Spleen (tissue), 7 donors: ENCODE results near the gene ABHD12.

Source experiments
- POLR2A ChIP-seq, 3 donors: fragments of 450-650 bp; IDR thresholded peaks; one replicate each; pipeline ENCODE4 v1.5.1; 2017; ENCODE audit warnings: antibody characterized with exemption in 3 of 3, mild to moderate bottlenecking in 1 of 3
- TF ChIP-seq, protein P1 (sequence below), 11 experiments: fragments of 200-600 bp in 7 of 11; fragments of 450-650 bp in 4 of 11; sonication (generic) in 4 of 11; IDR thresholded peaks in 8 of 11; conservative IDR thresholded peaks in 3 of 11; 1 replicate in 7 of 11; 2 replicates in 4 of 11; pipeline versions ENCODE4 v1.4.0 to v1.8.0; 2016 to 2021; ENCODE audit warnings: antibody characterized with exemption in 11 of 11, inconsistent platforms in 4 of 11, mild to moderate bottlenecking in 1 of 11
- donor health status: DM: no; HTN: no; CAD: no; lungs with moderate emphysema.
- donor health status: DM: no; HTN: no; CAD: no.
- donor health status: DM: no; HTN: no; CAD: no.

DNA sequence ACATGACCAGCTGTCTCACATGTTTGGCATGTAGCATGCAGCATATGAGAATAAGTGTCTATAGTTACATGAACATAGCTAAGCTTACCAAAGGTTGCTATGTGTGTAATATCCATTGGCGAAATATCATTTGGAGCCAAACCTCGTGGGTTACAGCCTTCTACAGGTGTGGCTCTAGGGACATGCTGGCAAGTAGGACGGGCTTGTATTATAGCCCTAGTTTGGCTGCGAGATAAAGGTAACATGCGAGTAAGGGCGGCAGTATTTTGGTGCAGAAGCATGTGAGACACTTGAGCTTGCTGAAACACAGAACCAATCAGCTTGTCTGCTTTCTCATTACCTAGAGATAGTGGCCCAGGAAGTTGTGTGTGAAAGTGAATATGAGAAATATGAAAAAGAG, 6.5 kb upstream of the ABHD12 start:
- TF ChIP-seq POLR2A (IDR thresholded peaks at IDR 0.05) = no peak
- TF ChIP-seq, protein P1, sequence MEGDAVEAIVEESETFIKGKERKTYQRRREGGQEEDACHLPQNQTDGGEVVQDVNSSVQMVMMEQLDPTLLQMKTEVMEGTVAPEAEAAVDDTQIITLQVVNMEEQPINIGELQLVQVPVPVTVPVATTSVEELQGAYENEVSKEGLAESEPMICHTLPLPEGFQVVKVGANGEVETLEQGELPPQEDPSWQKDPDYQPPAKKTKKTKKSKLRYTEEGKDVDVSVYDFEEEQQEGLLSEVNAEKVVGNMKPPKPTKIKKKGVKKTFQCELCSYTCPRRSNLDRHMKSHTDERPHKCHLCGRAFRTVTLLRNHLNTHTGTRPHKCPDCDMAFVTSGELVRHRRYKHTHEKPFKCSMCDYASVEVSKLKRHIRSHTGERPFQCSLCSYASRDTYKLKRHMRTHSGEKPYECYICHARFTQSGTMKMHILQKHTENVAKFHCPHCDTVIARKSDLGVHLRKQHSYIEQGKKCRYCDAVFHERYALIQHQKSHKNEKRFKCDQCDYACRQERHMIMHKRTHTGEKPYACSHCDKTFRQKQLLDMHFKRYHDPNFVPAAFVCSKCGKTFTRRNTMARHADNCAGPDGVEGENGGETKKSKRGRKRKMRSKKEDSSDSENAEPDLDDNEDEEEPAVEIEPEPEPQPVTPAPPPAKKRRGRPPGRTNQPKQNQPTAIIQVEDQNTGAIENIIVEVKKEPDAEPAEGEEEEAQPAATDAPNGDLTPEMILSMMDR (IDR thresholded peaks at IDR 0.05 in 8 of 11, conservative IDR thresholded peaks at IDR 0.05 in 3 of 11) = no peak
